SK-N-SH (cell line): ENCODE data around the gene SCNN1A.

Source experiments
- CTCF ChIP-seq: fragments of 200-600 bp; sonication (generic); IDR thresholded peaks from 2 replicates; pipeline ENCODE4 v1.6.1; 2017; ENCODE audit warnings: antibody characterized with exemption, mild to moderate bottlenecking, moderate library complexity
- FOXM1 ChIP-seq: IDR thresholded peaks from 2 replicates; pipeline ENCODE4 v1.4.0; 2012; ENCODE audit warnings: low read depth, mild to moderate bottlenecking
- NRF1 ChIP-seq: IDR thresholded peaks from 2 replicates; pipeline ENCODE4 v1.6.1; 2012; ENCODE audit warnings: low read depth, mild to moderate bottlenecking, low read length
- RAD21 ChIP-seq: IDR thresholded peaks from 2 replicates; pipeline ENCODE4 v1.6.1; 2012; ENCODE audit warnings: mild to moderate bottlenecking, low read length

- TF ChIP-seq CTCF, result no peak
- no peak for TF ChIP-seq NRF1
- no peak for TF ChIP-seq FOXM1
- TF ChIP-seq RAD21, result no peak
Measured at GRCh38 chr12:6317693-6318439, 57.5 kb downstream of the SCNN1A start.
